Tibial nerve (tissue), 4 donors: ENCODE results near the gene FTCDNL1. TPM values are rescaled to one million over a fixed set of nuclear protein-coding genes. Genes with fewer than 3 reads are reported as not detected.

Source experiments
- DNase-seq, 2 donors: peaks; one replicate each; pipeline ENCODE4 v3.0.0-alpha.2; 2019; ENCODE audit warnings: low spot score in 2 of 2
- H3K27ac ChIP-seq, 4 donors: fragments of 200-600 bp; sonication (generic) in 3 of 4; one replicate each; pipeline ENCODE4 v1.5.1; 2017 to 2019; ENCODE audit warnings: mild to moderate bottlenecking in 1 of 4
- H3K27me3 ChIP-seq, 2 donors: fragments of 200-600 bp; sonication (generic) in 1 of 2; one replicate each; pipeline versions ENCODE4 v1.5.1 to v1.6.0; 2017 to 2019
- H3K36me3 ChIP-seq, 3 donors: fragments of 200-600 bp; sonication (generic); one replicate each; pipeline ENCODE4 v1.5.1; 2018 to 2019
- H3K4me1 ChIP-seq, 4 donors: fragments of 200-600 bp; sonication (generic) in 3 of 4; one replicate each; pipeline ENCODE4 v1.5.1; 2017 to 2019
- H3K4me3 ChIP-seq, 4 donors: fragments of 200-600 bp; sonication (generic) in 3 of 4; one replicate each; pipeline ENCODE4 v1.5.1; 2017 to 2019; ENCODE audit warnings: mild to moderate bottlenecking in 1 of 4, moderate library complexity in 1 of 4
- H3K9me3 ChIP-seq, 4 donors: fragments of 200-600 bp; sonication (generic) in 3 of 4; one replicate each; pipeline ENCODE4 v1.5.1; 2017 to 2019
- CTCF ChIP-seq, 5 experiments: fragments of 200-600 bp in 3 of 5; fragments of 450-650 bp in 2 of 5; sonication (generic) in 3 of 5; IDR thresholded peaks; one replicate each; pipeline ENCODE4 v1.5.1; 2016 to 2019; ENCODE audit warnings: antibody characterized with exemption in 5 of 5, mild to moderate bottlenecking in 3 of 5, moderate library complexity in 2 of 5
- EP300 ChIP-seq, 2 donors: sonication (generic); formaldehyde crosslinking; IDR thresholded peaks; one replicate each; pipeline ENCODE4 v1.6.1; 2017; ENCODE audit warnings: antibody characterized with exemption in 2 of 2, mild to moderate bottlenecking in 1 of 2
- POLR2A ChIP-seq, 2 donors: fragments of 450-650 bp; IDR thresholded peaks; one replicate each; pipeline ENCODE4 v1.6.1; 2017; ENCODE audit warnings: antibody characterized with exemption in 2 of 2, mild to moderate bottlenecking in 2 of 2, moderate library complexity in 2 of 2
- WGBS, 2 donors: methylation state at CpG; one replicate each; pipeline ENCODE4 v1.1.5; 2018; 5-methylcytosine and 5-hydroxymethylcytosine counted together
- total RNA-seq, 4 donors: library from RNA; depleted of rRNA; stranded (reverse); fragments of >200 nt; gene quantifications; one replicate each; pipeline ENCODE4 v1.1.0, GENCODE V29; 2016

The FTCDNL1 gene
- total RNA-seq, 4 donors from 2014 or later = 1.8 to 9.0 (median 3.4) TPM

GRCh38 chr2:199847181-199847864, 3.7 kb downstream of the FTCDNL1 start:
- no peak overlapping the region for H3K27ac ChIP-seq
- H3K4me1 ChIP-seq = peaks cover 0 to 15% (median 0%) of the 10 kb centered on the region in 4 donors
- WGBS, 2 donors = 43 to 50% methylated on average over 2 of the region's 2 CpGs
- H3K4me3 ChIP-seq = no peak overlapping the region
- H3K36me3 ChIP-seq = no peaks in the 10 kb centered on the region
- no peaks in the 10 kb centered on the region for H3K27me3 ChIP-seq
- TF ChIP-seq POLR2A (IDR thresholded peaks at IDR 0.05) (no peak), EP300 (IDR thresholded peaks at IDR 0.05) (no peak), CTCF (IDR thresholded peaks at IDR 0.05) (no peak)
- no peaks in the 10 kb centered on the region for H3K9me3 ChIP-seq
- no peak for DNase-seq

- Histone ChIP-seq H3K36me3 (peaks cover 0 to 8% (median 0%) of the 10 kb centered on the region in 3 donors), H3K4me1 (no peaks in the 10 kb centered on the region)
- TF ChIP-seq EP300 (IDR thresholded peaks at IDR 0.05) (no peak), CTCF (IDR thresholded peaks at IDR 0.05) (no peak), POLR2A (IDR thresholded peaks at IDR 0.05) (no peak)
These were observed 8.2 kb downstream of the FTCDNL1 start for GRCh38 chr2:199842631-199843395.

GRCh38 chr2:199841409-199841808, 9.6 kb downstream of the FTCDNL1 start:
- DNase-seq = no peak

More at GRCh38 chr2:199842631-199843395, 8.2 kb downstream of the FTCDNL1 start:
- Histone ChIP-seq H3K27ac (no peak overlapping the region), H3K27me3 (no peaks in the 10 kb centered on the region), H3K9me3 (no peaks in the 10 kb centered on the region), H3K4me3 (no peak overlapping the region)
- DNase-seq = no peak
- WGBS, 2 donors = 74 to 84% methylated on average over 3 of the region's 3 CpGs

GRCh38 chr2:199838399-199838798, 12.6 kb downstream of the FTCDNL1 start:
- TF ChIP-seq EP300 (IDR thresholded peaks at IDR 0.05) = no peak
- no peak for TF ChIP-seq CTCF (IDR thresholded peaks at IDR 0.05)
- no peak for TF ChIP-seq POLR2A (IDR thresholded peaks at IDR 0.05)
- no peak overlapping the region for H3K4me3 ChIP-seq
- no peaks in the 10 kb centered on the region for H3K4me1 ChIP-seq
- no peaks in the 10 kb centered on the region for H3K9me3 ChIP-seq
- no peak overlapping the region for H3K27ac ChIP-seq
- WGBS, 2 donors = 67 to 77% methylated on average over 5 of the region's 5 CpGs
- DNase-seq = no peak
- H3K36me3 ChIP-seq = peaks cover 0 to 8% (median 0%) of the 10 kb centered on the region in 3 donors
- H3K27me3 ChIP-seq = no peaks in the 10 kb centered on the region

More at GRCh38 chr2:199841409-199841808, 9.6 kb downstream of the FTCDNL1 start:
- Histone ChIP-seq H3K27me3 (no peaks in the 10 kb centered on the region), H3K9me3 (no peaks in the 10 kb centered on the region), H3K27ac (no peak overlapping the region), H3K36me3 (peaks cover 0 to 8% (median 0%) of the 10 kb centered on the region in 3 donors), H3K4me1 (no peaks in the 10 kb centered on the region), H3K4me3 (no peak overlapping the region)
- WGBS, 2 donors = 96 to 100% methylated on average over 1 of the region's 1 CpG
- TF ChIP-seq POLR2A (IDR thresholded peaks at IDR 0.05) (no peak), EP300 (IDR thresholded peaks at IDR 0.05) (no peak), CTCF (IDR thresholded peaks at IDR 0.05) (no peak)

GRCh38 chr2:199836943-199837342, 14.0 kb downstream of the FTCDNL1 start:
- no peaks in the 10 kb centered on the region for H3K27me3 ChIP-seq
- no peak overlapping the region for H3K4me3 ChIP-seq
- DNase-seq = no peak
- no peak overlapping the region for H3K27ac ChIP-seq
- 89 to 95% methylated on average over 1 of the region's 1 CpG for WGBS, 2 donors
- H3K9me3 ChIP-seq = no peaks in the 10 kb centered on the region
- no peaks in the 10 kb centered on the region for H3K4me1 ChIP-seq
- no peak for TF ChIP-seq POLR2A (IDR thresholded peaks at IDR 0.05)
- no peak for TF ChIP-seq CTCF (IDR thresholded peaks at IDR 0.05)
- TF ChIP-seq EP300 (IDR thresholded peaks at IDR 0.05) = no peak
- peaks cover 0 to 8% (median 0%) of the 10 kb centered on the region in 3 donors for H3K36me3 ChIP-seq
